ENCODE measurements around the gene ULBP2.
"Not testable (repeated sequence)": the region's sequence is repeated elsewhere in the genome, so short reads cannot be mapped to it uniquely, and the experiment has no call there.

ULBP2 gene

DNA sequence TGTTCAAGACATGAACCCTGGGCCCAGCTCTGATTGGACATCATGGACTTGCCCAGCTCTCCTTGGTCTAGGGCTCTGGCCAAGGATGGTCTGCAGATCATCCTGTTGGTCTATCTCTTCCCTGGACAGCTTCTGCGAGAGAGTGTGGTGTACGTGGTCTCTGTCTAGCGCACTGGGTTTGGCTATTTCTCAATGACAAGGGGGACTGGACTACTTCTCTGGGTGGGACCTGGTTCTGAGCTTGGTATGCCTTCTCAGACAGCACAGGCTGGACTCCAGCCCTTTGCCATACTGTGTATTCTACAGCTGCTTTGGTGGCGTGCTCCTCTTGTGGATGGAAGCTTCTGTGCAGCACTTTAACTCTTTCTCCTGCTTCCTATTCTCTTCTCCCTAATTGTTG lies 35.4 kb upstream of the ULBP2 start:
- no peak overlapping the region for H3K27ac ChIP-seq
- H3K36me3 ChIP-seq = no peaks in the 10 kb centered on the region
- H3K9me3 ChIP-seq = no peaks in the 10 kb centered on the region
- no peak overlapping the region for H3K4me3 ChIP-seq (ENCODE audit: low read depth in 1 of 2, low read length in 1 of 2)
- TF ChIP-seq, protein P1, sequence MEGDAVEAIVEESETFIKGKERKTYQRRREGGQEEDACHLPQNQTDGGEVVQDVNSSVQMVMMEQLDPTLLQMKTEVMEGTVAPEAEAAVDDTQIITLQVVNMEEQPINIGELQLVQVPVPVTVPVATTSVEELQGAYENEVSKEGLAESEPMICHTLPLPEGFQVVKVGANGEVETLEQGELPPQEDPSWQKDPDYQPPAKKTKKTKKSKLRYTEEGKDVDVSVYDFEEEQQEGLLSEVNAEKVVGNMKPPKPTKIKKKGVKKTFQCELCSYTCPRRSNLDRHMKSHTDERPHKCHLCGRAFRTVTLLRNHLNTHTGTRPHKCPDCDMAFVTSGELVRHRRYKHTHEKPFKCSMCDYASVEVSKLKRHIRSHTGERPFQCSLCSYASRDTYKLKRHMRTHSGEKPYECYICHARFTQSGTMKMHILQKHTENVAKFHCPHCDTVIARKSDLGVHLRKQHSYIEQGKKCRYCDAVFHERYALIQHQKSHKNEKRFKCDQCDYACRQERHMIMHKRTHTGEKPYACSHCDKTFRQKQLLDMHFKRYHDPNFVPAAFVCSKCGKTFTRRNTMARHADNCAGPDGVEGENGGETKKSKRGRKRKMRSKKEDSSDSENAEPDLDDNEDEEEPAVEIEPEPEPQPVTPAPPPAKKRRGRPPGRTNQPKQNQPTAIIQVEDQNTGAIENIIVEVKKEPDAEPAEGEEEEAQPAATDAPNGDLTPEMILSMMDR (IDR thresholded peaks at IDR 0.05) = no peak
- peaks cover 11% of the 10 kb centered on the region for H3K27me3 ChIP-seq
- H3K4me1 ChIP-seq (ENCODE audit: control insufficient read depth in 1 of 2, insufficient read depth in 1 of 2, low read depth in 1 of 2, low read length in 1 of 2) = no peaks in the 10 kb centered on the region

DNA sequence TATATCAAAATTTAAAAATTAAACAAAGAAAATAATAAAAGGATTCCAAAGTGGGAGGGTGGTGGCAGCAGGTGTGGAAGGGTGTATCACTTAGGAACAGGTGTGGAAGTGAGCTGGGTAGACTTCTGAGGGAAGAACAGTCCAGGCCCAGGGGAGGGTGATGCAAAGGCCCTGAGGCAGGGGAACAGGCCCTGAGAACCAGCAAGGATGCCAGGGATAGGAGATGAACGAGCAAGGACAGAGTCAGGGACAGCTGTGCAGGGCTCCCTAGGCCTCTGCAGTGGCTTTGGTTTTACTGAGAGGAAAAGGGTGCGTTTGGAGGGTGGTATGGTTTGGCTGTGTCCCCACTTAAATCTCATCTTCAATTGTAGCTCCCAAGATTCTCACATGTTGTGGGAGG lies 34.5 kb upstream of the ULBP2 start:
- TF ChIP-seq, protein P1 (IDR thresholded peaks at IDR 0.05) = no peak
- Histone ChIP-seq H3K4me3 (ENCODE audit: low read depth in 1 of 2, low read length in 1 of 2) (no peak overlapping the region), H3K36me3 (no peaks in the 10 kb centered on the region), H3K4me1 (ENCODE audit: control insufficient read depth in 1 of 2, insufficient read depth in 1 of 2, low read depth in 1 of 2, low read length in 1 of 2) (no peaks in the 10 kb centered on the region), H3K27me3 (peaks cover 20% of the 10 kb centered on the region), H3K9me3 (no peaks in the 10 kb centered on the region), H3K27ac (no peak overlapping the region)

DNA sequence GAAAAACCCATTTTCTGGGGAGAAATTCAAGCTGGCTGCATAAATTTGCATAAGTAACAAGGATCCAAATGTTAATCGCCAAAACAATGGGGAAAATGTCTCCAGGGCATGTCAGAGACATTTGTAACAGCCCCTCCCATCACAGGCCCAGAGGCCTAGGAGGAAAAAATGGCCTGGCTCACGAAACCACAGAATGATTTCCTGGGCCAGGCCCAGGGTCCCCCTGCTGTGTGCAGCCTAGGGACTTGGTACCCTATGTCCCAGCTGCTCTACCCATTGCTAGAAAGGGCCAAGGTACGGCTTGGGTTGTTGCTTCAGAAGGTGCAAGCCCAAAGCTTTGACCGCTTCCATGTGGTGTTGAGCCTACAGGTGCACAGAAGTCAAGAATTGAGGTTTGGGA lies 33.3 kb upstream of the ULBP2 start:
- not testable (repeated sequence) for H3K4me1 ChIP-seq (ENCODE audit: control insufficient read depth in 1 of 2, insufficient read depth in 1 of 2, low read depth in 1 of 2, low read length in 1 of 2); H3K9me3 ChIP-seq; H3K27ac ChIP-seq; H3K4me3 ChIP-seq (ENCODE audit: low read depth in 1 of 2, low read length in 1 of 2); H3K36me3 ChIP-seq
- H3K27me3 ChIP-seq = peaks cover 29% of the 10 kb centered on the region

DNA sequence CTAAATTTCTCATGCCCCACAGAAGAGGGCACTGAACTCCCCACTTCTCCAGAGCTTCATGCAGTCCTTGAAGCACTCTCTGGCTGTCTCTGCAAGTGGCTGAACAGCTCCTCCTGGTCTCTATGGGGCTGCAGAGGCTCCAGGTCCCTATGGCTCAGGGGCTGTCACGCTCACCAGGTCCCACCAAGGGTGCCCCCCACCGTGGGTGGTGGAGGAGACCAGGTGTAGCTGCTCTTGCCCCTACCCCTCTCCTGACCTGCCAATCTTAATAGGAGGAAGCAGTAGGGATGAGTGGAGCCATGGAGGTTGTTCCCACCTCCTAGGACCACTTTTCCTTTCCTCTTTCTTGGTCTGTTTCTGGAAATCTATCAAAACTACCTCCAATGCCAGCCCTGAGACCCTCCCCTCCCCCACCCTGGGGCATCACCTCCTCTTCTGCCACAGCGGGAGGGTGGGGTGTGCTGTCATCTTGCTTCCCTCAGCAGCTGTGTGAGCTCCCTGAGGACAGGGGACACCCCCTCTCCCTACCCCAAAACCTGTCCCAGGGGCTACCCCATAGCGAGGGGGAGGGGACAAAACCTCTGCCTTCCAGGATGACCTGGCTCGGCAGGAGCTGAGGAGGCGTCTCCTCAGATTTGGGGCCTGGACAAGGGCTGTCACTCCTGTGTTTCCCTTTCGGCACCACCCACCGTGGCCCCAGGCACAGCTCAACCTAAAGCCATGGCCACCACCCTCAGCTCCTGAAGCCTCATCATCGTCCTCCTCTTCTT lies 31.9 kb upstream of the ULBP2 start:
- H3K27ac ChIP-seq = no peak overlapping the region
- no peak overlapping the region for H3K4me3 ChIP-seq (ENCODE audit: low read depth in 1 of 2, low read length in 1 of 2)
- no peaks in the 10 kb centered on the region for H3K9me3 ChIP-seq
- no peaks in the 10 kb centered on the region for H3K4me1 ChIP-seq (ENCODE audit: control insufficient read depth in 1 of 2, insufficient read depth in 1 of 2, low read depth in 1 of 2, low read length in 1 of 2)
- TF ChIP-seq, protein P1 (IDR thresholded peaks at IDR 0.05) = no peak
- H3K27me3 ChIP-seq = peaks cover 31% of the 10 kb centered on the region
- H3K36me3 ChIP-seq = no peaks in the 10 kb centered on the region

DNA sequence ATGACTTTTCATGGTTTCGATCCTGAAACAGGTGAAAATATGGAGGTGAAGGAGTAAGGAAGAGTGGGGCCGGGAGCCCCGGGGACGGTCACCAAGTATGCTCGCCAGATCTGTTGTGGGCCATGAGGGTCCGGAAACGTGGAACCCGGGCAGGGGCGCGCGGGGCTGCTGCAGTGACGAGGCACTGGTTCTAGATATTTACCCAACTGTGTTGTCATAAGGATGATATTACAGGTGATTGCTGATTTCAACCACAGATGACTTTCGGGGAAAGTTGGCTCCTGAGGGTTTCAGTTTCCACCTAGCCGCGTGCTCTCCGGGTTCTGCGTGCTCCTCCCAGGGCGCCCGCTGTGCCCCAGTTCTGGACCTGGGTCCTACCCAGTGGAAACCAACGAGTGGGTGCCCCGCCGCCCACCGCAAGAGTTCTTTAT lies 31.1 kb upstream of the ULBP2 start:
- Histone ChIP-seq H3K27me3 (peaks cover 31% of the 10 kb centered on the region), H3K27ac (no peak overlapping the region), H3K9me3 (no peaks in the 10 kb centered on the region), H3K4me3 (ENCODE audit: low read depth in 1 of 2, low read length in 1 of 2) (no peak overlapping the region), H3K36me3 (no peaks in the 10 kb centered on the region), H3K4me1 (ENCODE audit: control insufficient read depth in 1 of 2, insufficient read depth in 1 of 2, low read depth in 1 of 2, low read length in 1 of 2) (no peaks in the 10 kb centered on the region)
- TF ChIP-seq, protein P1 (IDR thresholded peaks at IDR 0.05) = no peak

DNA sequence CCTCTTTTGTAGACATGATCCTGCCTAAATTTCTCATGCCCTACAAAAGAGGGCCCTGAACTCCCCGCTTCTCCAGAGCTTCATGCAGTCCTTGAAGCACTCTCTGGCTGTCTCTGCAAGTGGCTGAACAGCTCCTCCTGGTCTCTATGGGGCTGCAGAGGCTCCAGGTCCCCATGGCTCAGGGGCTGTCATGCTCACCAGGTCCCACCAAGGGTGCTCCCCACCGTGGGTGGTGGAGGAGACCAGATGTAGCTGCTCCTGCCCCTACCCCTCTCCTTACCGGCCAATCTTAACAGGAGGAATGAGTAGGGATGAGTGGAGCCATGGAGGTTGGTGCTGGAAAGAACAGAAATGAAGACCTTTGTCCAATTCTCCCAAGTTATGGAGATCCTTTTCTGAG lies 29.1 kb upstream of the ULBP2 start:
- H3K36me3 ChIP-seq; H3K4me1 ChIP-seq (ENCODE audit: control insufficient read depth in 1 of 2, insufficient read depth in 1 of 2, low read depth in 1 of 2, low read length in 1 of 2); H3K27ac ChIP-seq; H3K9me3 ChIP-seq; H3K4me3 ChIP-seq (ENCODE audit: low read depth in 1 of 2, low read length in 1 of 2): not testable (repeated sequence)
- peaks cover 31% of the 10 kb centered on the region for H3K27me3 ChIP-seq

All from neutrophil (primary cell).